HG03442 (cell line): Measurements from ENCODE around the gene TMEM63C.

Source experiments
- ATAC-seq: cut with Tn5 transposase; IDR thresholded peaks from one replicate; pipeline ENCODE4 v1.9.1; 2021; ENCODE audit warnings: mild to moderate bottlenecking, moderate library complexity; ENCODE audit not compliant: unreplicated experiment

TMEM63C gene

GRCh38 chr14:77181603-77182437 lies at the start of gene TMEM63C:
TMEM63C (plus strand) TSS chr14:77181798; CDS start chr14:77218814, 37,016 bp downstream.
- peak; percentile 73 for ATAC-seq

GRCh38 chr14:77131871-77132486 lies 49.6 kb upstream of the TMEM63C start:
- no peak for ATAC-seq

GRCh38 chr14:77133720-77134338 lies 47.8 kb upstream of the TMEM63C start:
- peak; percentile 60 for ATAC-seq

GRCh38 chr14:77139022-77139421 lies 42.6 kb upstream of the TMEM63C start:
- ATAC-seq: no peak

- no peak for ATAC-seq
These were observed 41.8 kb upstream of the TMEM63C start for GRCh38 chr14:77139540-77140358.

- ATAC-seq: no peak
These were observed 41.0 kb upstream of the TMEM63C start for GRCh38 chr14:77140359-77141213.

GRCh38 chr14:77141214-77142004 lies 40.2 kb upstream of the TMEM63C start, which contains the start of gene ZDHHC22:
ZDHHC22 (minus strand) TSS chr14:77141791; CDS start chr14:77139738, 2,053 bp downstream.
- no peak for ATAC-seq

- ATAC-seq: no peak
These were observed 39.4 kb upstream of the TMEM63C start for GRCh38 chr14:77142005-77142800.

GRCh38 chr14:77143071-77143470 lies 38.5 kb upstream of the TMEM63C start:
- no peak for ATAC-seq

GRCh38 chr14:77144412-77145115 lies 37.0 kb upstream of the TMEM63C start:
- ATAC-seq: no peak

- no peak for ATAC-seq
These were observed 35.4 kb upstream of the TMEM63C start for GRCh38 chr14:77145975-77146740.

- ATAC-seq: no peak
These were observed 32.9 kb upstream of the TMEM63C start for GRCh38 chr14:77148510-77149231.

- ATAC-seq: no peak
These were observed 30.4 kb upstream of the TMEM63C start for GRCh38 chr14:77151245-77151644.

GRCh38 chr14:77151918-77152588 lies 29.5 kb upstream of the TMEM63C start:
- ATAC-seq: no peak

- no peak for ATAC-seq
These were observed 27.8 kb upstream of the TMEM63C start for GRCh38 chr14:77153802-77154201.

- no peak for ATAC-seq
These were observed 27.2 kb upstream of the TMEM63C start for GRCh38 chr14:77154421-77154820.
